KMS-11 (cell line): ENCODE data around the gene SLC37A3.

ENCODE experiments used
- H2AFZ ChIP-seq: fragments of 200-600 bp; sonication (generic); 2 replicates; pipeline ENCODE4 v1.6.1; 2016; ENCODE audit warnings: antibody characterized with exemption, mixed run types, low read depth
- H3K27ac ChIP-seq: fragments of 200-600 bp; sonication (generic); 2 replicates; pipeline ENCODE4 v1.6.1; 2016; ENCODE audit warnings: mild to moderate bottlenecking, mixed run types
- H3K27me3 ChIP-seq: fragments of 200-600 bp; sonication (generic); 2 replicates; pipeline ENCODE4 v1.6.1; 2017; ENCODE audit warnings: mild to moderate bottlenecking, low read depth, mixed run types, moderate library complexity; ENCODE audit not compliant: insufficient read depth
- H3K36me3 ChIP-seq: fragments of 200-600 bp; sonication (generic); 2 replicates; pipeline ENCODE4 v1.6.1; 2017; ENCODE audit warnings: mild to moderate bottlenecking, mixed run types; ENCODE audit not compliant: insufficient read depth
- H3K4me1 ChIP-seq: fragments of 200-600 bp; sonication (generic); 2 replicates; pipeline ENCODE4 v1.6.1; 2016; ENCODE audit warnings: mild to moderate bottlenecking, low read depth, mixed run types; ENCODE audit not compliant: poor library complexity, severe bottlenecking
- H3K4me2 ChIP-seq: fragments of 200-600 bp; sonication (generic); 2 replicates; pipeline ENCODE4 v1.7.0; 2016; ENCODE audit warnings: mild to moderate bottlenecking, mixed run types
- H3K4me3 ChIP-seq: fragments of 200-600 bp; sonication (generic); IDR thresholded peaks from 2 replicates; pipeline ENCODE4 v1.6.1; 2017; ENCODE audit warnings: low read depth, low read length, mixed read lengths; ENCODE audit not compliant: insufficient read depth
- H3K79me2 ChIP-seq: fragments of 200-600 bp; sonication (generic); 2 replicates; pipeline ENCODE4 v1.6.1; 2016; ENCODE audit warnings: low read depth, mixed run types; ENCODE audit not compliant: insufficient read depth
- H3K9ac ChIP-seq: fragments of 200-600 bp; sonication (generic); 2 replicates; pipeline ENCODE4 v1.6.1; 2016; ENCODE audit warnings: mild to moderate bottlenecking, mixed run types
- H4K20me1 ChIP-seq: fragments of 200-600 bp; sonication (generic); 2 replicates; pipeline ENCODE4 v1.6.1; 2016; ENCODE audit warnings: mild to moderate bottlenecking, mixed run types; ENCODE audit not compliant: insufficient read depth
- TF ChIP-seq, protein P1 (sequence below): fragments of 200-600 bp; sonication (generic); conservative IDR thresholded peaks from 2 replicates; pipeline ENCODE4 v1.6.1; 2017; ENCODE audit warnings: low read depth, mild to moderate bottlenecking, antibody characterized with exemption, low read length, moderate library complexity, mixed read lengths

The SLC37A3 gene

DNA sequence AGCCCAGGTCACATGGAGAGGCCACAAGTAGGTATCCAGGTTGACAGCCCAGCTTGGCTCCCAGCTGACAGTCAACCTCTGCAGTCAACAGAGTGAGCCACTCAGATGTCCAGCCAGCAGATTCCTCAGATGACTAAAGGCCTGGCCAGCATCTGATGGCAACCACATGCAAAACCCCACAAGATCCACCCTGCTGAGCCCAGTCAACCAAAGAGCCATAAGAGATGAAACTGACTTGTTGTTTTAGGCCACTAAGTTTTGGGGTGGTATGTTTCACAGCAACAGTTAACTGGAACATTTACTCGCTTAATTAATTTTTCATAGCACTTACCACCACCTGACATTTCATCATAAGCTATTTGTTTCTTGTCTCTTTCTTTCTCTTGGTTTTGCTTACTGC, 114.3 kb downstream of the SLC37A3 start:
- Histone ChIP-seq H3K27ac (no peak overlapping the region), H4K20me1 (no peaks in the 10 kb centered on the region), H3K27me3 (no peaks in the 10 kb centered on the region), H3K4me2 (no peak overlapping the region), H3K79me2 (no peaks in the 10 kb centered on the region), H3K4me1 (peaks cover 7% of the 10 kb centered on the region), H3K36me3 (no peaks in the 10 kb centered on the region), H2AFZ (no peak overlapping the region), H3K4me3 (no peak overlapping the region), H3K9ac (no peak overlapping the region)
- TF ChIP-seq, protein P1, sequence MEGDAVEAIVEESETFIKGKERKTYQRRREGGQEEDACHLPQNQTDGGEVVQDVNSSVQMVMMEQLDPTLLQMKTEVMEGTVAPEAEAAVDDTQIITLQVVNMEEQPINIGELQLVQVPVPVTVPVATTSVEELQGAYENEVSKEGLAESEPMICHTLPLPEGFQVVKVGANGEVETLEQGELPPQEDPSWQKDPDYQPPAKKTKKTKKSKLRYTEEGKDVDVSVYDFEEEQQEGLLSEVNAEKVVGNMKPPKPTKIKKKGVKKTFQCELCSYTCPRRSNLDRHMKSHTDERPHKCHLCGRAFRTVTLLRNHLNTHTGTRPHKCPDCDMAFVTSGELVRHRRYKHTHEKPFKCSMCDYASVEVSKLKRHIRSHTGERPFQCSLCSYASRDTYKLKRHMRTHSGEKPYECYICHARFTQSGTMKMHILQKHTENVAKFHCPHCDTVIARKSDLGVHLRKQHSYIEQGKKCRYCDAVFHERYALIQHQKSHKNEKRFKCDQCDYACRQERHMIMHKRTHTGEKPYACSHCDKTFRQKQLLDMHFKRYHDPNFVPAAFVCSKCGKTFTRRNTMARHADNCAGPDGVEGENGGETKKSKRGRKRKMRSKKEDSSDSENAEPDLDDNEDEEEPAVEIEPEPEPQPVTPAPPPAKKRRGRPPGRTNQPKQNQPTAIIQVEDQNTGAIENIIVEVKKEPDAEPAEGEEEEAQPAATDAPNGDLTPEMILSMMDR, result no peak
